Endometrial microvascular endothelial cells (primary cell): Measurements from ENCODE around the gene CCL17. TPM values are rescaled to one million over a fixed set of nuclear protein-coding genes. Genes with fewer than 3 reads are reported as not detected.
"Not testable (repeated sequence)": the region's sequence is repeated elsewhere in the genome, so short reads cannot be mapped to it uniquely, and the experiment has no call there.

Experiments used
- in situ Hi-C: cut with HindIII; loops from 2 replicates; pipeline ENCODE4 v1.10.0; 2017; ENCODE audit warnings: low sequenced_read_pairs, low pct_unique_long_range_greater_than_20kb; ENCODE audit errors: inconsistent ontology term
- total RNA-seq: library from RNA; depleted of rRNA; stranded (reverse); fragments of >200 nt; gene quantifications from one replicate; pipeline ENCODE4 v1.2.3, GENCODE V29; 2015; ENCODE audit errors: inconsistent ontology term

CCL17 gene
- not detected for total RNA-seq

GRCh38 chr16:57403965-57404817 lies at the start of gene CCL17:
Gene CCL17 (plus strand): TSS chr16:57404767. CDS start chr16:57413933, 9,166 bp downstream.
- in situ Hi-C loops = no loop called here

GRCh38 chr16:57355898-57356414 lies 48.6 kb upstream of the CCL17 start:
- in situ Hi-C loops = no loop called here

GRCh38 chr16:57356547-57356946 lies 48.0 kb upstream of the CCL17 start:
- in situ Hi-C loops = no loop called here

GRCh38 chr16:57357330-57358085 lies 47.1 kb upstream of the CCL17 start:
- in situ Hi-C loops = no loop called here

- in situ Hi-C loops = no loop called here
These were observed 46.5 kb upstream of the CCL17 start for GRCh38 chr16:57358086-57358420.

- in situ Hi-C loops = no loop called here
These were observed 46.0 kb upstream of the CCL17 start, which contains the start of gene CCL22 for GRCh38 chr16:57358527-57359095. Gene CCL22 (plus strand): TSS chr16:57358783. CDS start chr16:57358817, 34 bp downstream.

- in situ Hi-C loops = no loop called here
These were observed 44.1 kb upstream of the CCL17 start for GRCh38 chr16:57360321-57360935.

GRCh38 chr16:57361404-57361803 lies 43.2 kb upstream of the CCL17 start:
- in situ Hi-C loops = no loop called here

- in situ Hi-C loops = no loop called here
These were observed 40.4 kb upstream of the CCL17 start for GRCh38 chr16:57364143-57364542.

- in situ Hi-C loops = no loop called here
These were observed 38.0 kb upstream of the CCL17 start for GRCh38 chr16:57366544-57367040.

GRCh38 chr16:57367116-57367752 lies 37.3 kb upstream of the CCL17 start:
- in situ Hi-C loops = no loop called here

GRCh38 chr16:57371494-57372371 lies 32.8 kb upstream of the CCL17 start:
- in situ Hi-C loops = no loop called here

- in situ Hi-C loops = no loop called here
These were observed 32.0 kb upstream of the CCL17 start, which contains the start of gene CX3CL1 for GRCh38 chr16:57372372-57373116. Gene CX3CL1 (plus strand): TSS chr16:57372490. CDS start chr16:57372569, 79 bp downstream.

- in situ Hi-C loops = no loop called here
These were observed 31.2 kb upstream of the CCL17 start for GRCh38 chr16:57373117-57373947.

GRCh38 chr16:57374067-57374534 lies 30.5 kb upstream of the CCL17 start:
- in situ Hi-C loops = no loop called here

GRCh38 chr16:57374925-57375465 lies 29.6 kb upstream of the CCL17 start:
- in situ Hi-C loops = not testable (repeated sequence)
